Testis (tissue), 3 donors: Measurements from ENCODE around the gene CLOCK. TPM values are rescaled to one million over a fixed set of nuclear protein-coding genes. Genes with fewer than 3 reads are reported as not detected.

Experiments
- DNase-seq: peaks from one replicate; pipeline ENCODE4 v3.0.0-alpha.2; 2019
- H3K27ac ChIP-seq, 2 donors: fragments of 200-600 bp; sonication (generic); one replicate each; pipeline ENCODE4 v1.5.1; 2019
- H3K27me3 ChIP-seq: fragments of 200-600 bp; sonication (generic); one replicate; pipeline ENCODE4 v1.5.1; 2019
- H3K36me3 ChIP-seq: fragments of 200-600 bp; sonication (generic); one replicate; pipeline ENCODE4 v1.5.1; 2017; ENCODE audit warnings: low read depth; ENCODE audit errors: missing control alignments
- H3K4me1 ChIP-seq: fragments of 200-600 bp; sonication (generic); one replicate; pipeline ENCODE4 v1.5.1; 2019
- H3K4me3 ChIP-seq, 2 donors: fragments of 200-600 bp; sonication (generic); one replicate each; pipeline ENCODE4 v1.5.1; 2017 to 2019
- H3K9me3 ChIP-seq: fragments of 200-600 bp; sonication (generic); one replicate; pipeline ENCODE4 v1.5.1; 2017
- POLR2A ChIP-seq: fragments of 450-650 bp; IDR thresholded peaks from one replicate; pipeline ENCODE4 v1.6.1; 2017; ENCODE audit warnings: antibody characterized with exemption, mild to moderate bottlenecking, moderate library complexity
- WGBS, 2 donors: methylation state at CpG; one replicate each; pipeline ENCODE4 v1.1.5; 2018; 5-methylcytosine and 5-hydroxymethylcytosine counted together
- intact Hi-C: fragments of 100-400 bp; cut with DNase I; formaldehyde crosslinking; loops from one replicate; pipeline ENCODE4 v1.15.1; 2023; ENCODE audit warnings: low total_unique reads
- polyA plus RNA-seq: library from polyadenylated mRNA; stranded (reverse); fragments of 350-450 nt; fragmentation: Illumina TruSeq; extraction: RNeasy Lipid Tissue Mini Kit (QIAGEN cat#74804); gene quantifications from one replicate; pipeline ENCODE4 v1.2.3, GENCODE V29; 2014; ENCODE audit warnings: low read depth, low replicate concordance; ENCODE audit not compliant: insufficient read depth
- total RNA-seq, 2 donors: library from RNA; depleted of rRNA; stranded (reverse); fragments of >200 nt; gene quantifications; one replicate each; pipeline ENCODE4 v1.2.3, GENCODE V29; 2016
- TF ChIP-seq, protein P1 (sequence below), 3 experiments: fragments of 450-650 bp in 2 of 3; fragments of 200-600 bp in 1 of 3; sonication (generic) in 1 of 3; IDR thresholded peaks; one replicate each; pipeline ENCODE4 v1.5.1; 2016 to 2019; ENCODE audit warnings: antibody characterized with exemption in 3 of 3, mild to moderate bottlenecking in 2 of 3, moderate library complexity in 1 of 3

Gene CLOCK
- total and polyA plus RNA-seq, 3 donors from 2014 or later, result 41.9 to 48.6 (median 43.4) TPM

DNA sequence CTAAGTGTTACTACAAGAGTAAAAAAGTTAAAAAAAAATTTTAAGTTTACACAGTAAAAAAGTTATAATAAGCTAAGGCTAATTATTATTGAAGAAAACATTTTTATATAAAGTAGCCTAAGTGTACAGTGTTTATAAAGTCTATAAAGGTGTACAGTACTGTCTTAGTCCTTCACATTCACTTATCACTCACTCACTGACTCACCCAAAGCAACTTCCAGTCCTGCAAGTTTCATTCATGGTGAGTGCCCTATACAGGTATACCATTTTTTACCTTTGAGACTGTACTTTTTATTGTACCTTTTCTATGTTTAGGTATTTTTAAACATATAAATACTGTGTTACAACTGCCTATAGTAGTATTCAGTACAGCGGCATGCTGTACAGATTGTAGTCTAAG, 76.7 kb downstream of the CLOCK start:
- DNase-seq, result no peak
- 97 to 100% methylated on average over 1 of the region's 1 CpG for WGBS, 2 donors
- Histone ChIP-seq H3K4me3 (no peak overlapping the region), H3K9me3 (no peaks in the 10 kb centered on the region), H3K27ac (no peak overlapping the region), H3K27me3 (no peaks in the 10 kb centered on the region), H3K4me1 (no peaks in the 10 kb centered on the region), H3K36me3 (no peaks in the 10 kb centered on the region)
- intact Hi-C loops, result no loop called here
- TF ChIP-seq, protein P1, sequence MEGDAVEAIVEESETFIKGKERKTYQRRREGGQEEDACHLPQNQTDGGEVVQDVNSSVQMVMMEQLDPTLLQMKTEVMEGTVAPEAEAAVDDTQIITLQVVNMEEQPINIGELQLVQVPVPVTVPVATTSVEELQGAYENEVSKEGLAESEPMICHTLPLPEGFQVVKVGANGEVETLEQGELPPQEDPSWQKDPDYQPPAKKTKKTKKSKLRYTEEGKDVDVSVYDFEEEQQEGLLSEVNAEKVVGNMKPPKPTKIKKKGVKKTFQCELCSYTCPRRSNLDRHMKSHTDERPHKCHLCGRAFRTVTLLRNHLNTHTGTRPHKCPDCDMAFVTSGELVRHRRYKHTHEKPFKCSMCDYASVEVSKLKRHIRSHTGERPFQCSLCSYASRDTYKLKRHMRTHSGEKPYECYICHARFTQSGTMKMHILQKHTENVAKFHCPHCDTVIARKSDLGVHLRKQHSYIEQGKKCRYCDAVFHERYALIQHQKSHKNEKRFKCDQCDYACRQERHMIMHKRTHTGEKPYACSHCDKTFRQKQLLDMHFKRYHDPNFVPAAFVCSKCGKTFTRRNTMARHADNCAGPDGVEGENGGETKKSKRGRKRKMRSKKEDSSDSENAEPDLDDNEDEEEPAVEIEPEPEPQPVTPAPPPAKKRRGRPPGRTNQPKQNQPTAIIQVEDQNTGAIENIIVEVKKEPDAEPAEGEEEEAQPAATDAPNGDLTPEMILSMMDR (IDR thresholded peaks at IDR 0.05), result no peak

DNA sequence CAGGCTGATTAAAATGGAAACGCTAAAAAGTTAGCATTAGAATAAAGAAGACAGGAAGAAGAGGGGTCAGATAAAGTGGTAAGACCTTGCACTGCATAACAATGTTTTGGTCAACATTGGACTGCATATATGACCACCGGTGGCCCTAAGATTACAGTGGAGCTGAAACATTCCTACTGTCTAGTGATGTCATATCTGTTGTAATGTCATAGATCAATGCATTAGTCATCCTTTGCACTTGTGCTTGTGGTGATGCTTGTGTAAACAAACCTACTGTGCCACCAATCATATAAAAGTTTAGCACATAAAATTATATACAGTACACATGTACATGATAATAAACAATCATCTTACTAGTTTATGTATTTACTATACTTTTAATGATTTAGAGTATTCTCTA, 78.0 kb downstream of the CLOCK start:
- Histone ChIP-seq H3K27me3 (no peaks in the 10 kb centered on the region), H3K4me3 (no peak overlapping the region), H3K4me1 (no peaks in the 10 kb centered on the region), H3K27ac (no peak overlapping the region), H3K9me3 (no peaks in the 10 kb centered on the region), H3K36me3 (no peaks in the 10 kb centered on the region)
- intact Hi-C loops, result no loop called here
- 82 to 88% methylated on average over 2 of the region's 2 CpGs for WGBS, 2 donors
- TF ChIP-seq, protein P1 (IDR thresholded peaks at IDR 0.05), result no peak
- TF ChIP-seq POLR2A, result no peak
- no peak for DNase-seq

DNA sequence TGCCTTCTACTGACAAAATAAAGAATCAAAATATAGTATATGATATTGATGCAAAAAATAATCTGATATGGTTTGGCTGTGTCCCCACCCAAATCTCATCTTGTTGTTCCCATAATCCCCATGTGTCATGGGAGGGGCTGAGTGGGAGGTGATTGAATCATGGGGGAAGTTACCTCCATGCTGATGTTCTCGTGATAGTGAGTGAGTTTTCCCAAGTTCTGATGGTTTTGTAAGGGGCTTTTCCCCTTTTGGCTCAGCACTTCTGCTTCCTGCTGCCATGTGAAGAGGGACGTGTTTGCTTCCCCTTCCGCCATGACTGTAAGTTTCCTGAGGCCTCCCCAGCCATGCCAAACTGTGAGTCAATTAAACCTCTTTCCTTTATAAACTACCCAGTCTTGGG, 80.7 kb downstream of the CLOCK start:
- intact Hi-C loops, result no loop called here
- 87 to 96% methylated on average over 3 of the region's 3 CpGs for WGBS, 2 donors
- no peaks in the 10 kb centered on the region for H3K4me1 ChIP-seq
- H3K4me3 ChIP-seq, result no peak overlapping the region
- no peak for TF ChIP-seq POLR2A
- TF ChIP-seq, protein P1 (IDR thresholded peaks at IDR 0.05), result no peak
- no peaks in the 10 kb centered on the region for H3K27me3 ChIP-seq
- no peaks in the 10 kb centered on the region for H3K9me3 ChIP-seq
- H3K27ac ChIP-seq, result no peak overlapping the region
- no peaks in the 10 kb centered on the region for H3K36me3 ChIP-seq
- no peak for DNase-seq

DNA sequence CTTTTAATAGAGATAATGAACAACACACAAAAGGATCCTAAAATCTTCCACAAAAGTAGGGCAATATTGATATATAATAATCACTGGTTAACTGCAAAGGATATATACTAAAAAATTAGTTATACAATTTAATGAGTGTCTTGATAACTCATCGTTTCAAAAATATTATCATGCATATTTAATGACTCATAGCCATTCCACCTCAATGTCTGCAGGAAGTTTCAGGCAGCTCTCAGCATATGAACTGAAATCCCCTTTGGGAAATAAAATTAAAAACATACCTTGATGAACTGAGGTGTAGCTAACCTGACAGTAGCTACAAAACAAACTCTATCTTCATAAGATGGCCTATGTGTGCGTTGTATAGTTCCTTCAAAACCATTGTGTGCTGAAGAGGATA, 88.1 kb downstream of the CLOCK start:
- H3K27me3 ChIP-seq, result no peaks in the 10 kb centered on the region
- no peak for DNase-seq
- H3K9me3 ChIP-seq, result no peaks in the 10 kb centered on the region
- no peak for TF ChIP-seq POLR2A
- TF ChIP-seq, protein P1 (IDR thresholded peaks at IDR 0.05), result no peak
- no peak overlapping the region for H3K4me3 ChIP-seq
- no peaks in the 10 kb centered on the region for H3K4me1 ChIP-seq
- H3K27ac ChIP-seq, result no peak overlapping the region
- no peaks in the 10 kb centered on the region for H3K36me3 ChIP-seq
- intact Hi-C loops, result no loop called here
- WGBS, 2 donors, result 80 to 90% methylated on average over 2 of the region's 2 CpGs

DNA sequence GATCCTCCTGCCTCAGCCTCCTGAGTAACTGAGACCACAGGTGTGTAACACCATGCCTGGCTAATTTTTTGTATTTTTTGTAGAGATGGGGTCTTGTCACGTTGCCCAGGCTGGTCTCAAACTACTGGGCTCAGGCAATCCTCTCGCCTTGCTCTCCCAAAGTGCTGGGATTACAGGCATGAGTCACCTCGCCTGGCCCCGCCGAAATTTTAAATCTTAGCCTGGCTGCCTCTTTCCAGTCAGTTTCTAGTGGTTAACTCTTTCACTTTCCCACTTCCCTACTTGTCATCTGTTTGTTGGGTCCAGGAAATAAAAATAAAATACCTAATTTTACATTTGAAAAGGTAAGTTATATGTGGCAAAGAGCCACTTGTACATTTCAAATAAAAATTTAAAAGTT, 88.5 kb downstream of the CLOCK start:
- 92 to 93% methylated on average over 5 of the region's 5 CpGs for WGBS, 2 donors
- Histone ChIP-seq H3K27ac (no peak overlapping the region), H3K9me3 (no peaks in the 10 kb centered on the region), H3K4me3 (no peak overlapping the region), H3K27me3 (no peaks in the 10 kb centered on the region), H3K36me3 (no peaks in the 10 kb centered on the region), H3K4me1 (no peaks in the 10 kb centered on the region)
- intact Hi-C loops, result no loop called here
- TF ChIP-seq, protein P1 (IDR thresholded peaks at IDR 0.05), result no peak
- TF ChIP-seq POLR2A, result no peak
- no peak for DNase-seq
